Measurements from ENCODE around the gene SHF.

- TF ChIP-seq EZH2phosphoT487 (IDR thresholded peaks at IDR 0.05; ENCODE audit: insufficient read depth, low read depth) (no peak), EZH2 (IDR thresholded peaks at IDR 0.05; ENCODE audit: insufficient read depth, poor library complexity, severe bottlenecking) (no peak)
Measured at GRCh38 chr15:45143946-45144345, 43.8 kb downstream of the SHF start.
